Body of pancreas (tissue), 4 donors: Measurements from ENCODE around the gene ANKRD6. TPM values are rescaled to one million over a fixed set of nuclear protein-coding genes. Genes with fewer than 3 reads are reported as not detected.

ENCODE experiments used
- ATAC-seq: fragments of 150-250 bp; one replicate; pipeline ENCODE4 v1.9.1; 2016
- DNase-seq, 4 donors: peaks; one replicate each; pipeline ENCODE4 v3.0.0-alpha.2; 2019
- H3K27ac ChIP-seq, 4 donors: fragments of 200-600 bp; sonication (generic); 1 replicate in 3 of 4; 2 replicates in 1 of 4; pipeline versions ENCODE4 v1.5.1 to v1.6.1; 2016 to 2019; ENCODE audit warnings: mild to moderate bottlenecking in 1 of 4, mixed read lengths in 1 of 4, moderate library complexity in 1 of 4
- H3K27me3 ChIP-seq, 2 donors: fragments of 200-600 bp; sonication (generic); one replicate each; pipeline ENCODE4 v1.6.0; 2016; ENCODE audit warnings: mild to moderate bottlenecking in 1 of 2
- H3K36me3 ChIP-seq, 2 donors: fragments of 200-600 bp; sonication (generic); replicated peaks in 1 of 2; 2 replicates each; pipeline ENCODE4 v1.5.1; 2016; ENCODE audit warnings: low read depth in 2 of 2; ENCODE audit not compliant: insufficient read depth in 1 of 2
- H3K4me1 ChIP-seq: fragments of 200-600 bp; sonication (generic); one replicate; pipeline ENCODE4 v1.6.0; 2016
- H3K4me3 ChIP-seq, 2 donors: fragments of 200-600 bp; sonication (generic); 1 replicate in 1 of 2; 2 replicates in 1 of 2; pipeline ENCODE4 v1.5.1; 2016 to 2019
- H3K9me3 ChIP-seq, 3 donors: fragments of 200-600 bp; sonication (generic); 1 replicate in 2 of 3; 2 replicates in 1 of 3; pipeline ENCODE4 v1.5.1; 2016
- POLR2A ChIP-seq, 3 donors: fragments of 450-650 bp; IDR thresholded peaks; one replicate each; pipeline ENCODE4 v1.6.1; 2016; ENCODE audit warnings: antibody characterized with exemption in 3 of 3, mild to moderate bottlenecking in 2 of 3
- WGBS, 2 donors: methylation state at CpG; one replicate each; pipeline ENCODE4 v1.1.5; 2017; 5-methylcytosine and 5-hydroxymethylcytosine counted together
- intact Hi-C: fragments of 100-400 bp; cut with DNase I; formaldehyde crosslinking; loops from one replicate; pipeline ENCODE4 v1.15.1; 2023
- total RNA-seq, 2 donors: library from RNA; depleted of rRNA; stranded (reverse); fragments of >200 nt; gene quantifications; one replicate each; pipeline ENCODE4 v1.1.0, GENCODE V29; 2016
- TF ChIP-seq, protein P1 (sequence below), 7 experiments: fragments of 450-650 bp in 4 of 7; fragments of 200-600 bp in 3 of 7; sonication (generic) in 3 of 7; IDR thresholded peaks; one replicate each; pipeline ENCODE4 v1.5.1; 2016 to 2019; ENCODE audit warnings: antibody characterized with exemption in 7 of 7

Gene ANKRD6
- total RNA-seq, 2 donors from 2014 or later = 16.9 to 21.4 TPM

- H3K27ac ChIP-seq = peak overlapping the region; percentile 33 to 73 (median 72)
- peaks cover 14% of the 10 kb centered on the region for H3K4me1 ChIP-seq
- no peaks in the 10 kb centered on the region for H3K27me3 ChIP-seq
- H3K9me3 ChIP-seq = no peaks in the 10 kb centered on the region
- DNase-seq (peak; percentile 37 to 61 (median 47)), ATAC-seq (peak; percentile 57)
- intact Hi-C loops = no loop called here
- TF ChIP-seq POLR2A (IDR thresholded peaks at IDR 0.05) = peak in 1 of 3 donors; percentile 25
- TF ChIP-seq, protein P1, sequence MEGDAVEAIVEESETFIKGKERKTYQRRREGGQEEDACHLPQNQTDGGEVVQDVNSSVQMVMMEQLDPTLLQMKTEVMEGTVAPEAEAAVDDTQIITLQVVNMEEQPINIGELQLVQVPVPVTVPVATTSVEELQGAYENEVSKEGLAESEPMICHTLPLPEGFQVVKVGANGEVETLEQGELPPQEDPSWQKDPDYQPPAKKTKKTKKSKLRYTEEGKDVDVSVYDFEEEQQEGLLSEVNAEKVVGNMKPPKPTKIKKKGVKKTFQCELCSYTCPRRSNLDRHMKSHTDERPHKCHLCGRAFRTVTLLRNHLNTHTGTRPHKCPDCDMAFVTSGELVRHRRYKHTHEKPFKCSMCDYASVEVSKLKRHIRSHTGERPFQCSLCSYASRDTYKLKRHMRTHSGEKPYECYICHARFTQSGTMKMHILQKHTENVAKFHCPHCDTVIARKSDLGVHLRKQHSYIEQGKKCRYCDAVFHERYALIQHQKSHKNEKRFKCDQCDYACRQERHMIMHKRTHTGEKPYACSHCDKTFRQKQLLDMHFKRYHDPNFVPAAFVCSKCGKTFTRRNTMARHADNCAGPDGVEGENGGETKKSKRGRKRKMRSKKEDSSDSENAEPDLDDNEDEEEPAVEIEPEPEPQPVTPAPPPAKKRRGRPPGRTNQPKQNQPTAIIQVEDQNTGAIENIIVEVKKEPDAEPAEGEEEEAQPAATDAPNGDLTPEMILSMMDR (IDR thresholded peaks at IDR 0.05) = no peak
- WGBS, 2 donors = 0 to 2% methylated on average over 20 to 91 of the region's 93 CpGs
- no peaks in the 10 kb centered on the region for H3K36me3 ChIP-seq
- peak overlapping the region; percentile 62 to 65 for H3K4me3 ChIP-seq
These were observed 21.5 kb upstream of the ANKRD6 start for GRCh38 chr6:89411145-89412070.

GRCh38 chr6:89412071-89413005 lies 20.6 kb upstream of the ANKRD6 start, which contains the start of gene RRAGD:
TSS of gene RRAGD (minus strand) at chr6:89412273. CDS start at chr6:89411993, 280 bp downstream.
- DNase-seq (peak; percentile 71 to 87 (median 74)), ATAC-seq (peak; percentile 86)
- Histone ChIP-seq H3K27me3 (no peaks in the 10 kb centered on the region), H3K4me1 (peaks cover 14% of the 10 kb centered on the region), H3K4me3 (peak within 1 kb of the TSS; percentile 62 to 65), H3K9me3 (no peaks in the 10 kb centered on the region), H3K27ac (peak within 1 kb of the TSS; percentile 33 to 73 (median 72)), H3K36me3 (no peaks in the 10 kb centered on the region)
- intact Hi-C loops = no loop called here
- 0 to 2% methylated on average over 5 to 69 of the region's 85 CpGs for WGBS, 2 donors
- peak; percentile 35 to 52 (median 43) for TF ChIP-seq POLR2A (IDR thresholded peaks at IDR 0.05)
- TF ChIP-seq, protein P1 (IDR thresholded peaks at IDR 0.05) = peak in 1 of 7 experiments; percentile 11

GRCh38 chr6:89413006-89413400 lies 19.9 kb upstream of the ANKRD6 start:
- Histone ChIP-seq H3K9me3 (no peaks in the 10 kb centered on the region), H3K4me1 (peaks cover 14% of the 10 kb centered on the region), H3K27ac (peak overlapping the region in 3 of 4 donors; percentile 72 to 73 (median 73)), H3K4me3 (no peak overlapping the region), H3K27me3 (no peaks in the 10 kb centered on the region), H3K36me3 (no peaks in the 10 kb centered on the region)
- intact Hi-C loops = no loop called here
- WGBS, 2 donors = 19 to 27% methylated on average over 9 of the region's 9 CpGs
- peak; percentile 41 for ATAC-seq
- no peak for TF ChIP-seq POLR2A (IDR thresholded peaks at IDR 0.05)
- TF ChIP-seq, protein P1 (IDR thresholded peaks at IDR 0.05) = no peak
- peak; percentile 33 to 59 (median 43) for DNase-seq

DNA sequence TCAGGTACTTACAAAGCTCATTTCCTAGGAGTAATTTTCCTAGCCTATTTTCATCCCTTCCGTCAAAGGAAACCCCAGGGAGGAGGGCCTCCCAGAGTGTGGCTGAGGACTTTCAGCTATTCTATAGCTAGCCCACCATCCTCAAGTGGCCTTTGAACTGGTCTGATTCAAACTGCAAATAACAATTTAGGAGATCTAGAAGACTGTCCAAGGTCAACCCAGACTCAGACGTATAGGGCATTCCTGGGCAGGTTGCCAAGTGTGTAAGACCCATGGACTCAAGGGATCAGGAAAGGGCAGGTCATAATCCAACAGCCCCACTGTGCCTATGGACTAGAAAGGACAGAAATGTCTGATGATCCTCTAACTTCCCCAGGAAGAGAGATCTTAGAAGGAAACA lies 18.7 kb upstream of the ANKRD6 start:
- no peaks in the 10 kb centered on the region for H3K36me3 ChIP-seq
- no peaks in the 10 kb centered on the region for H3K9me3 ChIP-seq
- intact Hi-C loops = no loop called here
- H3K27ac ChIP-seq = no peak overlapping the region
- no peak overlapping the region for H3K4me3 ChIP-seq
- TF ChIP-seq, protein P1 (IDR thresholded peaks at IDR 0.05) = no peak
- no peak for TF ChIP-seq POLR2A (IDR thresholded peaks at IDR 0.05)
- DNase-seq (no peak), ATAC-seq (no peak)
- no peaks in the 10 kb centered on the region for H3K27me3 ChIP-seq
- WGBS, 2 donors = 10 to 18% methylated on average over 2 of the region's 2 CpGs
- H3K4me1 ChIP-seq = peaks cover 14% of the 10 kb centered on the region
